ENCODE measurements around the gene FBXW2. TPM values are rescaled to one million over a fixed set of nuclear protein-coding genes. Genes with fewer than 3 reads are reported as not detected.

The FBXW2 gene
- total RNA-seq, 1 experiment from 2014 or later, result 14.1 TPM

DNA sequence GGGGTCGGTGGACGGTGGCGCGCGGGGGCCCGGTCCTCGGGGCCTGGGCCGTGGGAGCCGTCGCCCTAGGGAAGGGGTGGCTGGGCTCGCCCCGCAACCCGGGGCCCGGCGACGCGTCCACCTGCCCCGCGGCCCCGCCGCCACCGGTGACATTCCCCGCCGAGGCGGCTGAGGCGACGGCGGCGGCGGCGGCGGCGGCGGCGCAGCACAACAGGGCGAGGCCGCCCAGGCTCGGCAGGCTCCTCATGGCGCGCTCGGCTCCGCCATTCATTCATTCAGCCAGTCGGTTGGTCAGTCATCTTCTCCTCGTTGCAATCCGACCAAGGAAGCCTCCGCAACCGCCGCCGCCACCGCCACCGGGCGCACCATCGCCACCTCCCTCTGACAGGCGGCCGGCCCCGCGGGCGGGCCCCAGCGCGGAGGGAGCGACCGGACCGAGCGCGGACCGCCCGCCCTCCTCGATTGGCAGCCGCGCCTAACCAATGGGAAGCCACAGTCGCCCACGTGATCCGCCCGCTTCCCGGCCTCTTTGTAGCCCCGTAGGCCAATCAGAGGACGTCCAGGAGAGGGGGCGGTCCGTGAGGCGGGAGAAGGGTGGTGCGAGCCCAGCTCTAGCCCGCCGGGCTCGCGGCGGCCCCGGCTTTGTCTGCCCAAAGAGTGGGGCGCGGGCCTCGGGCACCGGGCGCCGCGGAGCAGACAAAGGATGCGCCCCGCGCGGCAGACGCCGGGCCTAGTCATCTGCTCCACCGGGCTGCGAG lies 78.9 kb downstream of the FBXW2 start, which contains the start of gene MEGF9:
TSS of gene MEGF9 (minus strand) at position 383 of the 758 bp plus-strand sequence. CDS start at position 271, 112 bp downstream.
- DNase-seq (ENCODE audit: low spot score), result peak; percentile 96

DNA sequence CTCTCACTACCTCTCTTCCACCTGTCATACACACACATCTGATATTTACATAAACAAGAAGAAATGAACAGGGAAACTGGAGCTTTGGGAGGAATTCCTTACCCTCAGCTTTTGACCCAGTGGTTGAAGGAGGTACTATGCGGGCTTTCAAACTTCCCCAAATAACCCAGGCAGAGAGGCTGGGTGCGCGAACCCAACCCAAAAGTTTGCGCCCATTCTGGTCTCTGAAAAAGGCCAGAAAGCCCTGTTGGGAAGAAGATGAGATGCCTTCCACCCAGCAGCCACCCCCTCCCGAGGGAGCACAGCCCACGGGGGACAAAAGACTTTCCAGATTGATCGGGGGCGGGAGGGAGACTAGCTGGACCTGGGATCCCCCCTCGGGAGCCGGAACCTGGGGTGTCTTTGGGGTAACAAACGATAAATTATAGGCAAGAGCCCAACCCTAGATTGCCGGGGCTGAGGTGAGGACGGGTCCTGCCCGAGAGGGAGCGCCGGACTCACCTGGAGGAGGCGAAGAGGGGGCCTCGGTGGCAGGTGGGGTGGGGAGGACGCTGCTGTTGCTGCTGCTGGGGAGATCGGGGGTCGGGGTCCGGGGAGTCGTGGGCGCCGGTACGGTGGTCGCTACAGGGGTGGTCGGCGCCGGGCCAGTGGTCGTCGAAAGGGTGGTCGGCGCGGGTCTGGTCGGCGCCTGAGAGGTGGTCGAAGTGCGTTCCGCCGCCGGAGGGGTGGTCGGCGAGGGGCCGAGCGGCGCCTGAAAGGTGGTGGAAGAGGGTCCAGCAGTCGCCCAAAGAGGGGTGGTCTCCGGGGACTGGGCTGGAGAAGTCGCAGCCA lies 79.7 kb downstream of the FBXW2 start:
- DNase-seq (ENCODE audit: low spot score), result no peak

DNA sequence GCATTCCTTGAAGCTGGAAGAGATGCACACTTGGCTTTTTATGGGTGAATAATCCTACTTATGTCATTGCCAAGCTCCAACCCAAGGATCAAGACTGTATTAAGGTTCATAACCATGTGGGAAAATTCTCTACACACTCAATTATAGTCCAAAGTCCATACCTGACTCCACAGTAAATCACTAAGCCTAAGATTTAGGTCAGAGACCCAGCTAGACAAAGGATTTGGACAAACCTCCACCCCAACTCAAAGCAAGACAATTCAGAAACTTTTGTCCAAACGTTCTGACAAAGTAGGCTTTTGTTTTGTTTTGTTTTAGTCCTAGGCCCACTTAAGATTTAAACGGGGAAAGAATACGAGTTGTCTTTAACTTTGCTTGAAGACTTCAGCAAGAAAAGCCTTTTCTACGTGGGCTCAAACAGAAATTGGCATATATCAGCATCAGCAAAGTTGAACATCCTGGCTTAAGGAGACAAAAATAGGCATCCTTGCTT lies 80.6 kb downstream of the FBXW2 start:
- no peak for DNase-seq (ENCODE audit: low spot score)

- DNase-seq (ENCODE audit: low spot score), result no peak
Measured at GRCh38 chr9:120711841-120712538, 81.2 kb downstream of the FBXW2 start.

GRCh38 chr9:120711354-120711753 lies 81.9 kb downstream of the FBXW2 start:
- no peak for DNase-seq (ENCODE audit: low spot score)

DNA sequence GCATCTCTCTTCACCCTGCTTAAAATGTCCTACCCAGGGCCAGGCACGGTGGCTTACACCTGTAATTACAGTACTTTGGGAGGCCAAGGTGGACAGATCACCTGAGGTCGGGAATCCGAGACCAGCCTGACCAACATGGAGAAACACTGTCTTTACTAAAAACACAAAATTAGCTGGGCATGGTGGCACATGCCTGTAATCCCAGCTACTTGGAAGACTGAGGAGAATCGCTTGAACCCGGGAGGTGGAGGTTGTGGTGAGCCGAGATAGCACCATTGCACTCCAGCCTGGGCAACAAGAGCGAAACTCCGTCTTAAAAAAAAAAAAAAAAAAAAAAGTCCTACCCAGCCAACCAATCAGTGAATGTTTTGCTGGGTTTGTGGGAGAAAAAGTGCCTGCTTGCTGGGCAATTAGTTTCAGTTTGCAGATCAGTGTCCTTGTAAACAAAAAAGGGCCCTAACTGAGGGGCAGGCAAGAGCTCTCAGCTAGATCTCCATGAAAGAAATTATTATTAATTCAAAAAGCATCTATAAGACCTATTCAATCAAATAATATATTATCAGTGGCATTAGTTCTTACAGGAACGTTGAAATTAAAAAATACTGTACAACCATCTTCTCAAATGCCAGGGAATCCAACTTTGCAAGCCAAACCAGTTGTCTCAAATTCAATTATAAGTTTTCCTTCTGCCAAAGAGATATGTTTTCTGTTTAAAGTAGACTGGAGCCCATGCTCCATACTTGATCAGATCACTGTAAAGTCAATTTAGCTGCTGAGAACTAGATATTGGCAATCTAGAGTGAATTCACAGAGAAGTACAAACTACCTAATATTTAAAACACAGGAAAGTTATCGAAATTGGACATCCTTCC lies 82.9 kb downstream of the FBXW2 start:
- peak; percentile 77 for DNase-seq (ENCODE audit: low spot score)

- DNase-seq (ENCODE audit: low spot score), result peak; percentile 80
Measured at GRCh38 chr9:120708526-120709224, 84.5 kb downstream of the FBXW2 start.

- DNase-seq (ENCODE audit: low spot score), result no peak
Measured at GRCh38 chr9:120707170-120707569, 86.0 kb downstream of the FBXW2 start.

Other genes starting within 250 kb of the FBXW2 start
- gene CDK5RAP2, start 213.2 kb downstream of the FBXW2 start, total RNA-seq (2014; rRNA removed; shearing (Covaris generic)), result 18.6 and 24.2 TPM in 2 replicates
- 9.0 and 10.1 TPM in 2 replicates for gene MEGF9, start 78.9 kb downstream of the FBXW2 start, total RNA-seq (2014; rRNA removed; shearing (Covaris generic))
- 26.0 and 31.9 TPM in 2 replicates for gene PSMD5, start 49.5 kb upstream of the FBXW2 start, total RNA-seq (2014; rRNA removed; shearing (Covaris generic))
- 52.7 and 66.6 TPM in 2 replicates for gene PHF19, start 83.8 kb upstream of the FBXW2 start, total RNA-seq (2014; rRNA removed; shearing (Covaris generic))
- 0.21 TPM in 2 replicates for gene TRAF1, start 133.4 kb upstream of the FBXW2 start, total RNA-seq (2014; rRNA removed; shearing (Covaris generic))

Data from H4 (cell line).